Panc1 (cell line): ENCODE data around the gene AANAT. TPM values are rescaled to one million over a fixed set of nuclear protein-coding genes. Genes with fewer than 3 reads are reported as not detected.

Experiments used
- ATAC-seq: fragments of 200-7000 bp; cut with Tn5 transposase; 2 replicates; pipeline ENCODE4 v1.9.1; 2020; ENCODE audit warnings: mild to moderate bottlenecking, moderate library complexity
- BruUV-seq: library from RNA; stranded (reverse); fragments of 400-500 nt; replicated peaks from 2 replicates; lab custom pipeline; 2021; lab: Mats Ljungman, UMichigan
- CTCF ChIA-PET: fragments of 300-600 bp; sonication (Branson Sonifier 250); formaldehyde crosslinking; loops from one replicate; lab custom pipeline; 2022; ENCODE audit warnings: antibody characterized with exemption; lab: Charles Lee
- POLR2A ChIA-PET: fragments of 300-600 bp; sonication (Branson Sonifier 250); formaldehyde crosslinking; loops from one replicate; lab custom pipeline; 2022; ENCODE audit warnings: antibody characterized with exemption; lab: Charles Lee
- DNase-seq: peaks from one replicate; pipeline ENCODE4 v3.0.0-alpha.2; 2010; ENCODE audit warnings: low read depth, low spot score
- H3K27ac ChIP-seq: 2 replicates; pipeline ENCODE4 v1.5.1; 2011; ENCODE audit warnings: mild to moderate bottlenecking, low read length, inconsistent platforms
- H3K27me3 ChIP-seq: fragments of 200-500 bp; sonication (Bioruptor generic); 2 replicates; pipeline ENCODE4 v1.6.0; 2014; ENCODE audit warnings: low read length, inconsistent platforms; ENCODE audit not compliant: control insufficient read depth, insufficient read depth
- H3K36me3 ChIP-seq: fragments of 200-500 bp; sonication (Bioruptor generic); 2 replicates; pipeline ENCODE4 v1.5.1; 2014; ENCODE audit warnings: inconsistent platforms, mild to moderate bottlenecking, low read length, moderate library complexity; ENCODE audit not compliant: control insufficient read depth, insufficient read depth
- H3K4me1 ChIP-seq: 2 replicates; pipeline ENCODE4 v1.5.1; 2011; ENCODE audit warnings: inconsistent platforms, mild to moderate bottlenecking, low read length, moderate library complexity; ENCODE audit not compliant: control insufficient read depth, insufficient read depth
- H3K4me3 ChIP-seq, 2 experiments: 2 replicates each; pipeline ENCODE4 v1.5.1; 2011 to 2012; ENCODE audit warnings: low read depth in 2 of 2, low read length in 2 of 2, mild to moderate bottlenecking in 2 of 2, inconsistent platforms in 1 of 2, moderate library complexity in 1 of 2
- H3K9me3 ChIP-seq: fragments of 200-500 bp; sonication (Bioruptor generic); 2 replicates; pipeline ENCODE4 v1.5.1; 2014; ENCODE audit warnings: low read depth, mild to moderate bottlenecking, inconsistent platforms, low read length, moderate library complexity; ENCODE audit not compliant: control insufficient read depth, insufficient read depth
- POLR2AphosphoS5 ChIP-seq: IDR thresholded peaks from 2 replicates; pipeline ENCODE4 v1.6.1; 2012; ENCODE audit warnings: mild to moderate bottlenecking, low read depth, low read length, moderate library complexity
- SIN3A ChIP-seq: IDR thresholded peaks from 2 replicates; pipeline ENCODE4 v1.6.1; 2012; ENCODE audit warnings: low read depth, mild to moderate bottlenecking, low read length, moderate library complexity, borderline replicate concordance; ENCODE audit not compliant: insufficient read depth
- TCF7L2 ChIP-seq: IDR thresholded peaks from 2 replicates; pipeline ENCODE4 v1.6.1; 2011; ENCODE audit warnings: mild to moderate bottlenecking, low read depth, low read length, inconsistent platforms
- in situ Hi-C: cut with HindIII; loops from 2 replicates; pipeline ENCODE4 v1.10.0; 2016; ENCODE audit warnings: low sequenced_read_pairs, low pct_unique_long_range_greater_than_20kb
- intact Hi-C: fragments of 100-400 bp; cut with micrococcal nuclease; formaldehyde crosslinking; loops from one replicate; pipeline ENCODE4 v1.10.0; 2022; ENCODE audit not compliant: unreplicated experiment
- total RNA-seq: library from RNA; stranded (reverse); gene quantifications from one replicate; pipeline ENCODE4 v1.2.1, GENCODE V29; 2021; ENCODE audit not compliant: unreplicated experiment
- TF ChIP-seq, protein P1 (sequence below), 2 experiments: IDR thresholded peaks; 2 replicates each; pipeline ENCODE4 v1.6.1; 2011 to 2012; ENCODE audit warnings: low read depth in 2 of 2, control low read depth in 1 of 2, low read length in 1 of 2, mild to moderate bottlenecking in 1 of 2, moderate library complexity in 1 of 2; ENCODE audit not compliant: insufficient read depth in 1 of 2
- TF ChIP-seq, protein P2 (sequence below): fragments of 450-650 bp; IDR thresholded peaks from 2 replicates; pipeline ENCODE4 v1.5.1; 2017; ENCODE audit warnings: mild to moderate bottlenecking

AANAT gene
- total RNA-seq, 1 experiment from 2014 or later = not detected

DNA sequence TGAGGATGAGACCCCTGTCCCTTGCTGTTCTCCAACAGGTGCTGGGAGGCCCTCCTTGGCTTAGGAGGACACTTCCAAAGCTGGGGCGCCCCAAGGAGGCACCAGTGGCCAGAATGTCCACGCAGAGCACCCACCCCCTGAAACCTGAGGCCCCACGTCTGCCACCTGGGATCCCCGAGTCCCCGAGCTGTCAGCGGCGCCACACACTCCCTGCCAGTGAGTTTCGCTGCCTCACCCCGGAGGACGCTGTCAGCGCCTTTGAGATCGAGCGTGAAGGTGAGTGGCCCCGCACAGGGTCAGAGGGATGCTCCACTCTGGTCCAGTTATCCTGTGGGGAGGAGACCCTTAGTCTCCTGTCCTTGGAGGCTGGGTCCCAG lies 1.2 kb downstream of the AANAT start:
- DNase-seq = no peak
- Histone ChIP-seq H3K27ac (no peak overlapping the region), H3K4me1 (peaks cover 5% of the 10 kb centered on the region; the same call in 1 of the 2 replicates), H3K4me3 (no peak overlapping the region), H3K9me3 (no peaks in the 10 kb centered on the region), H3K27me3 (no peaks in the 10 kb centered on the region), H3K36me3 (no peaks in the 10 kb centered on the region)
- TF ChIP-seq POLR2AphosphoS5 (no peak), SIN3A (no peak), TCF7L2 (no peak)
- TF ChIP-seq, protein P1, sequence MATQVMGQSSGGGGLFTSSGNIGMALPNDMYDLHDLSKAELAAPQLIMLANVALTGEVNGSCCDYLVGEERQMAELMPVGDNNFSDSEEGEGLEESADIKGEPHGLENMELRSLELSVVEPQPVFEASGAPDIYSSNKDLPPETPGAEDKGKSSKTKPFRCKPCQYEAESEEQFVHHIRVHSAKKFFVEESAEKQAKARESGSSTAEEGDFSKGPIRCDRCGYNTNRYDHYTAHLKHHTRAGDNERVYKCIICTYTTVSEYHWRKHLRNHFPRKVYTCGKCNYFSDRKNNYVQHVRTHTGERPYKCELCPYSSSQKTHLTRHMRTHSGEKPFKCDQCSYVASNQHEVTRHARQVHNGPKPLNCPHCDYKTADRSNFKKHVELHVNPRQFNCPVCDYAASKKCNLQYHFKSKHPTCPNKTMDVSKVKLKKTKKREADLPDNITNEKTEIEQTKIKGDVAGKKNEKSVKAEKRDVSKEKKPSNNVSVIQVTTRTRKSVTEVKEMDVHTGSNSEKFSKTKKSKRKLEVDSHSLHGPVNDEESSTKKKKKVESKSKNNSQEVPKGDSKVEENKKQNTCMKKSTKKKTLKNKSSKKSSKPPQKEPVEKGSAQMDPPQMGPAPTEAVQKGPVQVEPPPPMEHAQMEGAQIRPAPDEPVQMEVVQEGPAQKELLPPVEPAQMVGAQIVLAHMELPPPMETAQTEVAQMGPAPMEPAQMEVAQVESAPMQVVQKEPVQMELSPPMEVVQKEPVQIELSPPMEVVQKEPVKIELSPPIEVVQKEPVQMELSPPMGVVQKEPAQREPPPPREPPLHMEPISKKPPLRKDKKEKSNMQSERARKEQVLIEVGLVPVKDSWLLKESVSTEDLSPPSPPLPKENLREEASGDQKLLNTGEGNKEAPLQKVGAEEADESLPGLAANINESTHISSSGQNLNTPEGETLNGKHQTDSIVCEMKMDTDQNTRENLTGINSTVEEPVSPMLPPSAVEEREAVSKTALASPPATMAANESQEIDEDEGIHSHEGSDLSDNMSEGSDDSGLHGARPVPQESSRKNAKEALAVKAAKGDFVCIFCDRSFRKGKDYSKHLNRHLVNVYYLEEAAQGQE (IDR thresholded peaks at IDR 0.05; ENCODE audit: insufficient read depth in 1 of 2, low read depth in 2 of 2, low read length in 1 of 2) = no peak
- TF ChIP-seq, protein P2, sequence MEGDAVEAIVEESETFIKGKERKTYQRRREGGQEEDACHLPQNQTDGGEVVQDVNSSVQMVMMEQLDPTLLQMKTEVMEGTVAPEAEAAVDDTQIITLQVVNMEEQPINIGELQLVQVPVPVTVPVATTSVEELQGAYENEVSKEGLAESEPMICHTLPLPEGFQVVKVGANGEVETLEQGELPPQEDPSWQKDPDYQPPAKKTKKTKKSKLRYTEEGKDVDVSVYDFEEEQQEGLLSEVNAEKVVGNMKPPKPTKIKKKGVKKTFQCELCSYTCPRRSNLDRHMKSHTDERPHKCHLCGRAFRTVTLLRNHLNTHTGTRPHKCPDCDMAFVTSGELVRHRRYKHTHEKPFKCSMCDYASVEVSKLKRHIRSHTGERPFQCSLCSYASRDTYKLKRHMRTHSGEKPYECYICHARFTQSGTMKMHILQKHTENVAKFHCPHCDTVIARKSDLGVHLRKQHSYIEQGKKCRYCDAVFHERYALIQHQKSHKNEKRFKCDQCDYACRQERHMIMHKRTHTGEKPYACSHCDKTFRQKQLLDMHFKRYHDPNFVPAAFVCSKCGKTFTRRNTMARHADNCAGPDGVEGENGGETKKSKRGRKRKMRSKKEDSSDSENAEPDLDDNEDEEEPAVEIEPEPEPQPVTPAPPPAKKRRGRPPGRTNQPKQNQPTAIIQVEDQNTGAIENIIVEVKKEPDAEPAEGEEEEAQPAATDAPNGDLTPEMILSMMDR = no peak
- ATAC-seq = no peak
- no TSS peak for BruUV-seq
- POLR2A ChIA-PET = no interaction called here
- CTCF ChIA-PET = no interaction called here
- intact Hi-C loops (no loop called here), in situ Hi-C loops (no loop called here)

DNA sequence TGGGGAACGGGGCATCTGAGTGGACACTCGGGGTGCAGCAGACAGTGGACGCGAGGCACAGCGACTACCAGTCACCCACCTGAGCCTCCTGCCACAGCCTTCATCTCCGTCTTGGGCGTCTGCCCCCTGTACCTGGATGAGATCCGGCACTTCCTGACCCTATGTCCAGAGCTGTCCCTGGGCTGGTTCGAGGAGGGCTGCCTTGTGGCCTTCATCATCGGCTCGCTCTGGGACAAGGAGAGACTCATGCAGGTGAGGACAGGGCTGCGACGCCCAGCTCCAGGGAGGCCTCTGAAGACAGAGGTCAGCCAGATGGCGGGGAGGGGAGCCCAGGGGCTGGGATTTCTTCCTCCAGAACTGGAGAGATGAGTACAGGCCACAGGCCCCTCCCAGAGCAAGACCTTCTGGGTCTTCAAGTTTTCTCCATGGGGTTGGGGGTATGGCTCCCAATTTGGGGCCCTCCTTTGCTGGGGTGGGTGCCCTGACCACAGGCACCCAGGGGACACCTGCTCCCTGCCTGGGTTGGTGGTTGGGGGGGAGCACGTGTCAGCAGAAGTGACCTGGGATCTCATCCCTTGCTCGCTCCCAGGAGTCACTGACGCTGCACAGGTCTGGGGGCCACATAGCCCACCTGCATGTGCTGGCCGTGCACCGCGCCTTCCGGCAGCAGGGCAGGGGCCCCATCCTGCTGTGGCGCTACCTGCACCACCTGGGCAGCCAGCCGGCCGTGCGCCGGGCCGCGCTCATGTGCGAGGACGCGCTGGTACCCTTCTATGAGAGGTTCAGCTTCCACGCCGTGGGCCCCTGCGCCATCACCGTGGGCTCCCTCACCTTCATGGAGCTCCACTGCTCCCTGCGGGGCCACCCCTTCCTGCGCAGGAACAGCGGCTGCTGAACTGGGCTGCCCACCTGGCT lies 1.9 kb downstream of the AANAT start:
- Histone ChIP-seq H3K27me3 (no peaks in the 10 kb centered on the region), H3K4me1 (peaks cover 5% of the 10 kb centered on the region; the same call in 1 of the 2 replicates), H3K27ac (no peak overlapping the region), H3K4me3 (no peak overlapping the region), H3K36me3 (no peaks in the 10 kb centered on the region), H3K9me3 (no peaks in the 10 kb centered on the region)
- intact Hi-C loops (no loop called here), in situ Hi-C loops (no loop called here)
- CTCF ChIA-PET = no interaction called here
- POLR2A ChIA-PET = no interaction called here
- DNase-seq (no peak), ATAC-seq (no peak)
- TF ChIP-seq POLR2AphosphoS5 = peak; percentile 17; the same call in 1 of the 2 replicates
- TF ChIP-seq, protein P1 (IDR thresholded peaks at IDR 0.05; ENCODE audit: insufficient read depth in 1 of 2, low read depth in 2 of 2, low read length in 1 of 2) = no peak
- no TSS peak for BruUV-seq
